Right lobe of liver (tissue), 6 donors: Measurements from ENCODE around the gene NHSL2. TPM values are rescaled to one million over a fixed set of nuclear protein-coding genes. Genes with fewer than 3 reads are reported as not detected.
A peak's percentile ranks its signal among the peaks of the same experiment; 100 is the strongest.

Experiments used
- ATAC-seq, 4 donors: fragments of 200-7000 bp; cut with Tn5 transposase; one replicate each; pipeline ENCODE4 v1.9.1; 2020; ENCODE audit warnings: mild to moderate bottlenecking in 4 of 4, moderate library complexity in 4 of 4
- DNase-seq, 3 donors: peaks; one replicate each; pipeline ENCODE4 v3.0.0-alpha.2; 2020
- H3K27ac ChIP-seq, 3 donors: fragments of 200-600 bp; one replicate each; pipeline ENCODE4 v1.8.0; 2022
- H3K27me3 ChIP-seq, 2 donors: fragments of 200-600 bp; one replicate each; pipeline ENCODE4 v1.8.0; 2022
- H3K36me3 ChIP-seq, 4 donors: fragments of 200-600 bp; sonication (generic) in 1 of 4; one replicate each; pipeline versions ENCODE4 v1.5.1 to v1.8.0; 2017 to 2022; ENCODE audit warnings: control low read depth in 1 of 4
- H3K4me1 ChIP-seq, 4 donors: fragments of 200-600 bp; sonication (generic) in 1 of 4; one replicate each; pipeline versions ENCODE4 v1.5.1 to v1.8.0; 2017 to 2022; ENCODE audit warnings: control low read depth in 1 of 4
- H3K4me3 ChIP-seq, 3 donors: fragments of 200-600 bp; one replicate each; pipeline ENCODE4 v1.8.0; 2022
- H3K9me3 ChIP-seq, 4 donors: fragments of 200-600 bp; sonication (generic) in 1 of 4; one replicate each; pipeline versions ENCODE4 v1.5.1 to v1.8.0; 2017 to 2022; ENCODE audit warnings: control low read depth in 1 of 4
- CTCF ChIP-seq, 4 donors: fragments of 200-600 bp in 3 of 4; fragments of 450-650 bp in 1 of 4; IDR thresholded peaks; one replicate each; pipeline versions ENCODE4 v1.5.1 to v1.8.0; 2016 to 2022; ENCODE audit warnings: antibody characterized with exemption in 4 of 4, mild to moderate bottlenecking in 2 of 4
- POLR2A ChIP-seq: fragments of 450-650 bp; IDR thresholded peaks from one replicate; pipeline ENCODE4 v1.6.1; 2017; ENCODE audit warnings: antibody characterized with exemption, mild to moderate bottlenecking
- WGBS: methylation state at CpG from one replicate; pipeline ENCODE4 v1.1.6; 2018; ENCODE audit warnings: low coverage, low lambda C conversion rate; ENCODE audit not compliant: insufficient coverage; ENCODE audit errors: missing lambda C conversion rate; 5-methylcytosine and 5-hydroxymethylcytosine counted together
- intact Hi-C, 2 donors: fragments of 100-400 bp; cut with DNase I; formaldehyde crosslinking; loops; one replicate each; pipeline versions ENCODE4 v1.11.2 to v1.14.1; 2022
- total RNA-seq, 6 experiments: library from RNA; depleted of rRNA in 2 of 6; stranded (reverse); fragments of >200 nt in 2 of 6; fragmentation: NEBNext Ultra II Directional in 3 of 6; extraction: Animal tissue kit (Norgen Biotek cat#: 25700) in 3 of 6; gene quantifications; one replicate each; pipeline versions ENCODE4 v1.1.0 to v1.2.4, GENCODE V29; 2016 to 2023
- donor health status: DM: no; HTN: yes; CAD: no.
- donor health status: DM: no; HTN: no; CAD: no.
- donor health status: DM: no; HTN: no; CAD: no.
- donor health status: DM: no; HTN: yes; CAD: no.
- donor health status: DM: no; HTN: yes; CAD: no.

The NHSL2 gene
- total RNA-seq, 6 experiments from 2014 or later = 0.81 to 2.1 (median 1.3) TPM

- ATAC-seq (no peak), DNase-seq (no peak)
- Histone ChIP-seq H3K27me3 (no peaks in the 10 kb centered on the region), H3K4me1 (peaks cover 0 to 5% (median 2%) of the 10 kb centered on the region in 4 donors), H3K4me3 (no peak overlapping the region), H3K36me3 (no peaks in the 10 kb centered on the region), H3K27ac (no peak overlapping the region), H3K9me3 (no peaks in the 10 kb centered on the region)
- intact Hi-C loops = loop anchor here (10.0 kb wide), 2 partner anchors 103 to 133 kb away; no protein-coding TSS in a partner anchor
- no peak for TF ChIP-seq CTCF (IDR thresholded peaks at IDR 0.05)
- TF ChIP-seq POLR2A = no peak
- 41% methylated on average over 3 of the region's 3 CpGs for WGBS
Measured at GRCh38 chrX:72127332-72127731, 216.7 kb downstream of the NHSL2 start.

- peak overlapping the region in 2 of 3 donors; percentile 20 to 30 for H3K27ac ChIP-seq
- no peaks in the 10 kb centered on the region for H3K27me3 ChIP-seq
- DNase-seq (peak in 1 of 3 donors; percentile 66), ATAC-seq (peak in 3 of 4 donors; percentile 22 to 51 (median 36))
- WGBS = 45% methylated on average over 3 of the region's 4 CpGs
- peaks cover 0 to 5% (median 2%) of the 10 kb centered on the region in 4 donors for H3K4me1 ChIP-seq
- H3K9me3 ChIP-seq = no peaks in the 10 kb centered on the region
- H3K4me3 ChIP-seq = no peak overlapping the region
- TF ChIP-seq POLR2A = no peak
- TF ChIP-seq CTCF (IDR thresholded peaks at IDR 0.05) = no peak
- intact Hi-C loops = loop anchor here (10.0 kb wide), 2 partner anchors 104 to 134 kb away; no protein-coding TSS in a partner anchor
- H3K36me3 ChIP-seq = no peaks in the 10 kb centered on the region
Measured at GRCh38 chrX:72128183-72128834, 217.7 kb downstream of the NHSL2 start.

GRCh38 chrX:72128881-72129280 is 218.2 kb downstream of the NHSL2 start:
- 48% methylated on average over 6 of the region's 6 CpGs for WGBS
- DNase-seq = no peak
- Histone ChIP-seq H3K36me3 (no peaks in the 10 kb centered on the region), H3K27me3 (no peaks in the 10 kb centered on the region), H3K27ac (peak overlapping the region in 2 of 3 donors; percentile 20 to 30), H3K4me3 (no peak overlapping the region), H3K4me1 (peaks cover 0 to 5% (median 2%) of the 10 kb centered on the region in 4 donors), H3K9me3 (no peaks in the 10 kb centered on the region)
- intact Hi-C loops = loop anchor here (10.0 kb wide), 2 partner anchors 104 to 134 kb away; no protein-coding TSS in a partner anchor
- no peak for ATAC-seq
- TF ChIP-seq POLR2A = no peak
- TF ChIP-seq CTCF (IDR thresholded peaks at IDR 0.05) = peak; percentile 26 to 33 (median 32)

GRCh38 chrX:72129661-72130060 is 219.0 kb downstream of the NHSL2 start:
- intact Hi-C loops = loop anchor here (10.0 kb wide), 2 partner anchors 105 to 135 kb away; no protein-coding TSS in a partner anchor
- Histone ChIP-seq H3K36me3 (no peaks in the 10 kb centered on the region), H3K27me3 (no peaks in the 10 kb centered on the region), H3K27ac (no peak overlapping the region), H3K4me3 (no peak overlapping the region), H3K4me1 (peaks cover 0 to 5% (median 2%) of the 10 kb centered on the region in 4 donors), H3K9me3 (no peaks in the 10 kb centered on the region)
- WGBS = 75% methylated on average over 4 of the region's 16 CpGs
- TF ChIP-seq POLR2A = no peak
- DNase-seq (no peak), ATAC-seq (no peak)

- DNase-seq (no peak), ATAC-seq (no peak)
- Histone ChIP-seq H3K27me3 (no peaks in the 10 kb centered on the region), H3K4me1 (peaks cover 0 to 5% (median 2%) of the 10 kb centered on the region in 4 donors), H3K36me3 (no peaks in the 10 kb centered on the region), H3K9me3 (no peaks in the 10 kb centered on the region), H3K27ac (no peak overlapping the region), H3K4me3 (no peak overlapping the region)
- no peak for TF ChIP-seq POLR2A
- no peak for TF ChIP-seq CTCF (IDR thresholded peaks at IDR 0.05)
- intact Hi-C loops = loop anchor here in 1 of 2 donors (10.0 kb wide), 1 partner anchor 135 kb away; no protein-coding TSS in a partner anchor
- 77% methylated on average over 12 of the region's 12 CpGs for WGBS
Measured at GRCh38 chrX:72130156-72130761, 219.6 kb downstream of the NHSL2 start.
